Measurements from ENCODE around the gene ANGPTL2.
A peak's percentile ranks its signal among the peaks of the same experiment; 100 is the strongest.

ANGPTL2 gene

GRCh38 chr9:127116088-127116726 is 6.2 kb downstream of the ANGPTL2 start:
- DNase-seq, result no peak

GRCh38 chr9:127114606-127115005 is 7.8 kb downstream of the ANGPTL2 start:
- no peak for DNase-seq

GRCh38 chr9:127113191-127113972 is 9.1 kb downstream of the ANGPTL2 start:
- peak; percentile 71 for DNase-seq

- no peak for DNase-seq
Observed at GRCh38 chr9:127112735-127113161, 9.7 kb downstream of the ANGPTL2 start.

- DNase-seq, result peak; percentile 75
Observed at GRCh38 chr9:127112056-127112455, 10.4 kb downstream of the ANGPTL2 start.

GRCh38 chr9:127109212-127109711 is 13.2 kb downstream of the ANGPTL2 start:
- DNase-seq, result no peak

GRCh38 chr9:127107929-127108876 is 14.2 kb downstream of the ANGPTL2 start:
- no peak for DNase-seq

GRCh38 chr9:127107171-127107928 is 15.1 kb downstream of the ANGPTL2 start:
- DNase-seq, result no peak

- DNase-seq, result no peak
Observed at GRCh38 chr9:127106466-127106855, 16.0 kb downstream of the ANGPTL2 start.

- DNase-seq, result no peak
Observed at GRCh38 chr9:127105805-127106465, 16.5 kb downstream of the ANGPTL2 start.

- no peak for DNase-seq
Observed at GRCh38 chr9:127104581-127105311, 17.7 kb downstream of the ANGPTL2 start.

GRCh38 chr9:127102788-127103187 is 19.6 kb downstream of the ANGPTL2 start:
- no peak for DNase-seq

GRCh38 chr9:127102176-127102575 is 20.3 kb downstream of the ANGPTL2 start:
- no peak for DNase-seq

GRCh38 chr9:127099664-127100063 is 22.8 kb downstream of the ANGPTL2 start:
- no peak for DNase-seq

- no peak for DNase-seq
Observed at GRCh38 chr9:127098916-127099553, 23.4 kb downstream of the ANGPTL2 start.

GRCh38 chr9:127097683-127098082 is 24.8 kb downstream of the ANGPTL2 start:
- no peak for DNase-seq

GRCh38 chr9:127096208-127096607 is 26.2 kb downstream of the ANGPTL2 start:
- DNase-seq, result peak; percentile 71

- DNase-seq, result peak; percentile 18
Observed at GRCh38 chr9:127095411-127095810, 27.0 kb downstream of the ANGPTL2 start.

GRCh38 chr9:127093319-127094020 is 29.0 kb downstream of the ANGPTL2 start:
- DNase-seq, result peak; percentile 23
